Activated CD4-positive, alpha-beta T cell treated with anti-CD3 and anti-CD28 coated beads, Interleukin-10, Interleukin-2, amounts not matched to agents 100 ng/mL and 50 ng/mL, durations not matched to agents 16 hours and 8 hours (primary cell): Measurements from ENCODE around the gene ZC3H18.

Experiments used
- DNase-seq: peaks from one replicate; pipeline ENCODE4 v3.0.0-alpha.2; 2020

The ZC3H18 gene

DNA sequence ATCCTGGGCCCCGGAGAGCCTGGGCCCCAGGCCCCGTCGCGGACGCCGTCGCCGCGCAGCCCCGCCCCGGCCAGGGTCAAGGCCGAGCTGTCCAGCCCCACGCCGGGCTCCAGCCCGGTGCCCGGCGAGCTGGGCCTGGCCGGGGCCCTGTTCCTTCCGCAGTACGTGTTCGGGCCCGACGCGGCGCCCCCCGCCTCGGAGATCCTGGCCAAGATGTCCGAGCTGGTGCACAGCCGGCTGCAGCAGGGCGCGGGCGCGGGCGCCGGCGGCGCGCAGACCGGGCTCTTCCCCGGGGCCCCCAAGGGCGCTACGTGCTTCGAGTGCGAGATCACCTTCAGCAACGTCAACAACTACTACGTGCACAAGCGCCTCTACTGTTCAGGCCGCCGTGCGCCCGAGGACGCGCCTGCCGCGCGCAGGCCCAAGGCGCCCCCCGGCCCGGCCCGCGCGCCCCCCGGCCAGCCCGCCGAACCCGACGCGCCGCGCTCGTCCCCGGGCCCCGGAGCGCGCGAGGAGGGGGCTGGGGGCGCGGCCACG, 36.8 kb upstream of the ZC3H18 start:
- DNase-seq: no peak

DNA sequence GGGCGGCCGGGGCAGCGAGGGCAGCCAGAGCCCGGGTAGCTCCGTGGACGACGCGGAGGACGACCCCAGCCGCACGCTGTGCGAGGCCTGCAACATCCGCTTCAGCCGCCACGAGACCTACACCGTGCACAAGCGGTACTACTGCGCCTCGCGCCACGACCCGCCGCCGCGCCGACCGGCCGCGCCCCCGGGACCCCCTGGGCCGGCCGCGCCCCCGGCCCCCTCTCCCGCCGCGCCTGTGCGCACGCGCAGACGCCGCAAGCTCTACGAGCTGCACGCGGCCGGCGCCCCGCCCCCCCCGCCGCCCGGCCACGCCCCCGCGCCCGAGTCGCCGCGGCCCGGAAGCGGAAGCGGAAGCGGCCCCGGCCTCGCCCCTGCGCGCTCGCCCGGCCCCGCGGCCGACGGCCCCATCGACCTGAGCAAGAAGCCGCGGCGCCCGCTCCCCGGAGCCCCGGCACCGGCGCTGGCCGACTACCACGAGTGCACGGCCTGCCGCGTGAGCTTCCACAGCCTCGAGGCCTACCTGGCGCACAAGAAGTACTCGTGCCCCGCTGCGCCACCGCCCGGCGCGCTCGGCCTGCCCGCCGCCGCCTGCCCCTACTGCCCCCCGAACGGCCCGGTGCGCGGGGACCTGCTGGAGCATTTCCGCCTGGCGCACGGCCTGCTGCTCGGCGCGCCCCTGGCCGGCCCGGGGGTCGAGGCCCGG, 36.1 kb upstream of the ZC3H18 start:
- peak; percentile 88 for DNase-seq

DNA sequence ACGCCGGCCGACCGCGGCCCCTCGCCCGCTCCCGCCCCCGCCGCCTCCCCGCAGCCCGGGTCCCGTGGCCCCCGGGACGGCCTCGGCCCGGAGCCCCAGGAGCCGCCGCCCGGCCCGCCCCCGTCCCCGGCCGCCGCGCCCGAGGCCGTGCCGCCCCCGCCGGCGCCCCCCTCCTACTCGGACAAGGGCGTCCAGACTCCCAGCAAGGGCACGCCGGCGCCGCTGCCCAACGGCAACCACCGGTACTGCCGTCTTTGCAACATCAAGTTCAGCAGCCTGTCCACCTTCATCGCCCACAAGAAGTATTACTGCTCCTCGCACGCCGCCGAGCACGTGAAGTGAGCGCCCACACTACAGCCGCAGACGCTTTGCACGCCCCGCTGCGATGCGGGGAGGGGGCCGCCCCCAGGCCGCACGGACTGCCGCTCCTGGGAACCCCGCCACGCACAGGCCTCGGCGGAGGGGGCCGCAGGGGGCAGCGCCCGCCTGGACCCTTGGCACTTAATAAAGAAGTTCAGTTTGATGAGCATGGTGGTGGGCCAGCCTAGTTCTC, 35.5 kb upstream of the ZC3H18 start:
- DNase-seq: peak; percentile 42

DNA sequence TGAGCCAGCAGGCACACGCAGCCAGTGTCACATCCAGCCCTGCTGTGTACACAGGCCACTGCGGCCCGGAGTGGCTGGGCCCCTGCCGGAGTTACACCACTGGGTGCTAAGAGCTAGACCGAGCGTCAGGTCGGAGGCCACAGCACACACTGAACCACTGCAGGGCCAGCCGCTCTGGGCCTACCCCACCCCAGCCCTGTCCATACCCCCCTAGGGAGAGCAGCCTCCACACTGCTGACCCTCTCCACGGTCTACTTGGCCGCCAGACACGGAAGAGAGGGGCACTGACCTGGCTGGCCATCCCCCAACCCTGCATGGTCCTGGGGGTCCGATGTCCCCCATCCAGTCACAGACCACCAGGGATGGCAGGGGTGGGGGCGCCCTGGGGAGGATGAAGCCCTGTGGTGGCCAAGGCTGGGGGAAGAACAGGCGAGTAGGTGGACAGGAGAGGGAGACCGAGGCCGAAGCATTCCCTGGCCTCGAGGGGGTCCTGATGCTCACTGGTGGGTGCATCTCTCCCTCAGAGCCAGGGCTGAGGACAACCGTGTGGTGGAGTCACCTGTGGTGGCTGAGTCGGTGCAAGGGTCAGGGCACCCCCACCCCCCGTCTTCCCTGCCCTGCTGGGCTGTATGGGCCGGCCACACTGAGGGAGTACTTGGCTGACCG, 34.9 kb upstream of the ZC3H18 start:
- no peak for DNase-seq

DNA sequence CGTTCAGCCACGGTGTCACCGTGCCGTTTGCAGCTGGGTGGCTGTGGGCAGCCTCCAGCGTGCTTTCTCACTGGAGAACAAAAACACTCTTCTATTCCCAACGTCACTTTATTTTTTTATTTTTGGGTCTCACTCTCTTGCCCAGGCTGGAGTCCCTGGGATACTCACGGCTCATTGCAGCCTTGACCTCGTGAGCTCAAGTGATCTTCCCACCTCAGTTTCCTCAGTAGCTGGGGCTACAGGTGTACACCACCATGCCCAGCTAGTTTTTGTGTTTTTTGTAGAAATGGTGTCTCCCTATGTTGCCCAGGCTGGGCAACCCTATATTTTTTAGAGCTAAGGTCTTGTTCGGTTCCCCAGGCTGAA, 34.4 kb upstream of the ZC3H18 start:
- DNase-seq: no peak

DNA sequence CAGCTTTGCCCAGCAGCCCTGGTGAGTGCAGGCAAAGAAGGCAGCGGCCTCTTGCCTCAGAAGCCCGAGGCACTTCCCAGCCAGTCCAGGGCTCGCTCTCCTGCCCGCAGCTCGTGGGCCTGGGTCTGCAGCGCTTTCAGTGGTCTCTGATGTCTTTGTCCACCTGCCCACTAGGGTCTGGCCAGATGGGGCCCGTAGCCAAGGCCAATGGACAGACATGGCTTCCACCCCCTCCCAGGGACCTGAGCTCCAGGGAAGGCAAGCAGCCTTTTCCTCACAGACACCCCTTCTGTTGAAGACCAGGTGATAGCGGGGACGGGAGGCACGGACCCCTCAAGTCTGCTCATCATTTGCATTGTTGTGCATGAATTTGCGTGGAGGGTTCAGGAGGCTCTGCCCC, 33.7 kb upstream of the ZC3H18 start:
- no peak for DNase-seq

DNA sequence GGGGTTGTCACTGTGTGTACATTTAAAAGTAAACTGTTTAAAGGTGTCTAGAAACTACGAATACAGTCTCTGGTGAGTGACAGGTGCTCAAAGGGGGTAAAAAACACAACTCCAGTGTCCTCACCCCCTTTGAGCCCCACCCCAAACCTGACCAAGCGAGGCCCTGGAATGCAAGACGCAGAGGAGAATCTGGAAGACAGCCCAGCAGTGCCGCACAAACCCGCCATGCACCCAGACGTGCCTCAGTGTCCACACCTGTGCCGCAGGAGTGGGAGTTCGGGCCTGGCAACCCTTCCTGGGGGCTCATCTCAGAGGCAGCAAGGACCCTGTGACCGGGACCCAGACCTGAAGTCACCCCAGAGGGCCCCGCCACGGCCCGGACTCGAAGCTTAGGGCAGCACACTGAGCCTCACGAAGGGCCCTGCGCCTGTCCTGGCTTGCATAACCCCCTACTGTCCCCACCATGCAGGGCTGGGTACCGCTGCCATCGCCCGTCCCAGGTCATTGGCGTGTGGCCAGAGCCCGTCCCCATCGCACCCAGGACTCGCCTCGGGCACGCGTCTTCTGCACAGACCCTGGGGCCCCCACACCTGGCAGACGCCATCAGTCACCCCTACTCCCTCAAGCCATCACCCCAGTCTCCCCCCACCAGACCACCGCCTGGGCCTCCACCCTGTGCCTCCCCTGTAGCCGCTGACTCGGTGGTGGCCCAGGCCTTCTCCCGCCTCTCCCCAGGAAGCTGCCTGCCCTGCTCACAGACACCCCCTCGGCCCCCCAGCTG, 33.0 kb upstream of the ZC3H18 start:
- no peak for DNase-seq

DNA sequence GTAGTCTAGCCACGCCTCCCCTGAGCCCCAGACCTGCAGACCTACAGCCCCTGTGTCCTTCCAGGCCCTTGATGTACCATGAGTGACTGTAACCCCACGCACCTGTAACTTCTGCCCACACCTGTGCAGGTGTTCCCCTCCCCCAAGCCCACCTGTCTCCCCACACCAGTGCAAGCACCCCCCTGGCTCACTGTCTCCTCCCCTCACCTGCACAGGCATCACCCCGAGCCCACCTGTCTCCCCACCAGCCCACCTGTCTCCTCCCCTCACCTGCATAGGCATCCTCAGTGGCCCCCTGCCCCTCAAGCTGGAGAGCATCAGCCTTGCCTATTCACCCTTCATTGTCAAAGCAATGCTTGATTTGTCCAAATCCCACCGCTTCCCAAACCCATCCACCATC, 32.3 kb upstream of the ZC3H18 start:
- DNase-seq: no peak

DNA sequence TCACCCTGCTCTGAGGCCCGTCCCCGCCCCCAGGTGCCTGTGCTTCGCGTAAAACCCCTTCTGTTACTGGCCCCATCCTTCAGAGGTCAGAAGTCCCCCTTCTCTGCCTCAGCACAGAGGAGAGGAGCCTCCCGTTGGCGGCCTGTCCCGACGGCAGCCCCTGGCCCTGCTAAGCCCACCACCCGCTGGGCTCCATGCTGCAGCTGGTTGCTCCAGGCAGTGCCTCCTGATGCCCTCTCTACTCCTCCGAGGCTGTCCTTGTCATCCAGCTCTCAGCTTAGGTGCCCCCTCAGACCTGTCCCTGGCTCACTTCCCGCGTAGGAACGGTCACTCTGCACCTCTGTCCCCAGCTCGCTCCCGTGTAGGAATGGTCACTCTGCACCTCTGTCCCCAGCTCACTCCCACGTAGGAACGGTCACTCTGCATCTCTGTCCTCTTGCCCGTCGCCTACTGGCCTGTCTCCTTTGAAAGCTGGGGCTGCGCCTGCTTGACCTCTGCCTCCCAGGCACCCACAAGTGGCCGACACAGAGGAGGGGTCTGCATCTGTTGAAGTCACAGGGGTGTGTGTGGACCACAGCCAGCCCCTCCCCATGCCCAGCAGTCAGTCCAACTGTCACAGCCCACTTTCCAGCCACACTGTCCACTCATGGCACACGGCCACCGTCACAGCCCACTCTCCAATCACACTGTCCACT, 31.7 kb upstream of the ZC3H18 start:
- DNase-seq: no peak

DNA sequence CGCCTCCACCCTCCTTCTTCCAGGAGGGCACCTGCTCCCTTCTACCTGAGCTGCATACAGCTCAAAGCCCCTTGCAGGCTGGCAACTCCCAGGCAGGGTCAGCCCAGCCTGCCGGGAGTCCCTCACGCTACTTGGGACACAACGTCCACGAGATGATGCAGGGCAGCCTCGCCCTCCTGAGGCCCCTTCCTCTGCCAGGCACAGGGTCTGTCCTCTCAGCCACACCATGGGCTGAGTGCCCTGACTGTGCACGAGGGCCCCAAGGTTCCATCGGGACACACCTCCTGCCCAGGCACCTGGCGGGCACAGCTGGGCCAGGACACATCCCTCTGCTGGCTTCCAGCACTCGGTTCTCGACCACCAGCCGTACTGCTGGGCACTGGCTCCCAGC, 30.9 kb upstream of the ZC3H18 start:
- DNase-seq: no peak

DNA sequence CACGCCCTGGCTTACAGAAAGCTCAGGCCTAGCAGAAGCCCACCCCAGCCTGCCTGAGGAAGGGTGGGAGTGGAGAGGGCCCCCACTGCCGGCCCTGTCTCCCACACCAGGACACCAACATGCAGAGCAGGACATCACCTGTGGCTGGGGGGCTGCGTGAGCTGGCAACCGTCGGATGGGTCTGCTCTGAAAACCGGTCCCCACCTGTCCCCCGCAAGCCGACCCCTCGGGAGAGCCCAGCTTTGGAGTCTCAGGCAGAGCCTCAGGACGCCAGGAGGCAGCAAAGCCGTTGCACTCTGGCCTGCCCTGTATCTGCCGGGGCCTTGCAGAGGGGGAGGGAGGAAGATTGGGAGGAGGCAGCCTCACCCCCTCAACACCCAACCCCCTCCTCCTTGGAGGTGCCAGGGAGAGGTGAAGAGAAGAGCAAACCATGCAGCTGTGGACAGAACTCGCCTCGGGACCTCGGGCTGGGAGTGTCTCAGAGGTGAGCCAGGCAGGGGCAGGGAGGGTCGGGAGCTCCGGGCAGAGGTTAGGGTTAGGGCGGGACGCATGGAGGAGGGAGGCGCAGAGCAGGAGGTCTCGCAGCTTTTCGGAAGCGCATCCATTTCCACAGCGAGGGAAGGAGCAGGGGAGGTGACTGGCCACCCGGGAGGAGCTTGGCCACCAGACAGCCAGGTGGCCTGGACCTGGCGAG, 30.4 kb upstream of the ZC3H18 start:
- DNase-seq: no peak

DNA sequence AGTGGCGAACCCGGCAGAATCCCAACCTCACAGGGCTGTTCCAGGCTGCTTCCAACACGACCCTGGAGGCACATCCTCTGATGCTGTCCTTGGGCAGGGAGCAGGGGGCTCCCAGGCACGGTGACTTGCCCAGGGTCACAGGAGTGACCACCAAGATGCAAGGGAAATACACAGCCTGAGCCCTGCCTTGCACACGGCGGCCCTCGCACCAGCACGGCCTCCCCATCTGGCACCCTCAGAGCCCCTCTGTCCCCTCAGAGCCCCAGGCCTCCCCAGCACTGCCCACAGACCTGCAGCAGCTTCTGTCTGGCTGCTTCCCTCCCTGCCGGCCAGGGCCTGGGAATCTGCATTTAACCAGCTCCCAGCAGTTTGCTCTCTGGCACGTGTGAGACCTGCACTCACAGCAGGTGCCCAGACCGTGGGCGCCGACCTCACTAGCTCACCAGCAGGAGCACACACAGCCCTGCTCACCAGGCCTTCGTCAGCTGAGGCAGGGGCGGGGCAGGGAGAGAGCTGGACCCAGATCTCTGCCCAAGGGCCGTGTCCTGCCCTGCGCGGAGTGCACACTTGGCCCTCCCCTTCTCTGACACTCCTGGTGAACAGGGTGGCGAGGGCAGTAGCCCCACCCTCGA, 29.7 kb upstream of the ZC3H18 start:
- no peak for DNase-seq

DNA sequence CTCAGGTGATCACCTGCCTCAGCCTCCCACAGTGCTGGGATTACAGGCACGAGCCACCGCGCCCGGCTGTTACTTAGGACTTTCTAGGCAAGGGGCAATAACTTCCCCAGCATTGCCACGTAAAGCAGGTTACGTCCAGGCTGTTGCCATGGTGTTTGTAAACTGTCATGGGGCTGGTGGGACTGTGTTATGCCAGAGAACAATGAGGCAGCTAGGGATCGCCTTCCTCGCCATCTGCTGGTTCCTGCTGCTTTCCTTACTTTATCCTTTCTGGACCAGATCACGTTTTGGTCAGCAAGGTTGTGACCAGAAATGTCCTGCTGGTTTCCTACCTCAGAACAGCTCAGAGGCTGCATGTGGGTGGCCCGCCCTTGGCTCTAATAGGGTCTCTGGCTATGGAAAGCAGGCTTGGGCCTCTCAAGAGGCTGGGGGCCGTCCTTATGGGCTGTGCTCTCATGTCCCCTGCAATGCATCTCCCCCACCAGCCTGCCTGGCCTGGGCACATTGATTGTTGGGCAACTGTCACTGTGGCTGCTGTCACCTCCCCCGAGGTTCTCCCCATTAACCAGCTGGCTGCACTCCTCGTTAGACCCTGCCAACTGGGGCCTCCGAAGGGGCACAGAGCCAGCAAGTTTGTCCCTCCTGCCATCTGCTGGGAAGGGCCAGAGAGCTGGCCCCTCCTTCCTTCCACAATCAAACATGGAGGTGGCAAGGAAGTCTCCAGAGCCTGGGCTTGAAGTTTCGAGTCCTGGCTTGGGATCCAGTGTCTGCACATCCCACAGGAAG, 28.2 kb upstream of the ZC3H18 start:
- DNase-seq: no peak

DNA sequence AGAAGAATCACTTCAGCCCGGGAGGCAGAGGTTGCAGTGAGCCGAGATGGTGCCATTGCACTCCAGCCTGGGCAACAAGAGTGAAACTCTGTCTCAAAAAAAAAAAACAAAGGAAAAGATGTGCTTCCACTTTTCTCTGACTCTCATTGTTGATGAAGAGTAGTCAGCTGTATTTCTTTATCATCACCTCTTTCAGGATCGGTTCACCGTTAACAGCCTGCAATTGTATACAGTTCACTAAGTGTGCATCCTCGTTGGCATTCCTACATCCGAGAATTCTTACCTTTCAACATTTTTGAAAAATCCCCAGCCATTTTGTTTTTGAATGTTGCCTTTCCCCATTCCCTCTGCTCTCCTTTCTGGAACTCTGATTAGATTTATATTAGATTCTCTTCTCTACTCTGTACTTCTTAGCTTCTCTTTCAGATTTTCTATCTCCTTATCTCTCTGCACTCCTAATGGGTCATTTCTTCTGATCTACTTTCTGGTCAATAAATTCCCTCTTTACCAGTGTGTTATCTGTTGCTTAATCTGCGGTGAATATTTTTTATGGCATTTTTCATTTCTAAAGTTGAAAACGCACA, 26.9 kb upstream of the ZC3H18 start:
- DNase-seq: no peak

DNA sequence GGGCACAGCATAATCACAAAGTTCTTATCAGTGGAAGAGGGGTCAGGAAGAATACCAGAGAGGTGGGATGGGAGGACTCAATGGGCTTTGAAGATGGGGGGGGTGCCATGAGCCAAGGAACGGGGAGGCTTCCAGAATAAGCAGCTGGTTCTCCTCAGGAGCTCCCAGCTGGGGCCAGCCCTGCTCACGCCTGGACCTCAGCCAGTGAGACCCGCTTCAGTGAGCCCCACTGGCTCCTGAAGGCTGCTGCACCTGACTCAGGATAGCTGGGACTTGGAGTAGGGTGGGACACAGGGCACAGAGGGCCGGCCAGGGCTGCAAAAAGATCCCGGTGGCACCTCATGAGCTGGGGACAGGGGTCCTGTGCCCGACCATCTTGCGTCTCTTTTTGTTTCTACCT, 24.4 kb upstream of the ZC3H18 start:
- no peak for DNase-seq

DNA sequence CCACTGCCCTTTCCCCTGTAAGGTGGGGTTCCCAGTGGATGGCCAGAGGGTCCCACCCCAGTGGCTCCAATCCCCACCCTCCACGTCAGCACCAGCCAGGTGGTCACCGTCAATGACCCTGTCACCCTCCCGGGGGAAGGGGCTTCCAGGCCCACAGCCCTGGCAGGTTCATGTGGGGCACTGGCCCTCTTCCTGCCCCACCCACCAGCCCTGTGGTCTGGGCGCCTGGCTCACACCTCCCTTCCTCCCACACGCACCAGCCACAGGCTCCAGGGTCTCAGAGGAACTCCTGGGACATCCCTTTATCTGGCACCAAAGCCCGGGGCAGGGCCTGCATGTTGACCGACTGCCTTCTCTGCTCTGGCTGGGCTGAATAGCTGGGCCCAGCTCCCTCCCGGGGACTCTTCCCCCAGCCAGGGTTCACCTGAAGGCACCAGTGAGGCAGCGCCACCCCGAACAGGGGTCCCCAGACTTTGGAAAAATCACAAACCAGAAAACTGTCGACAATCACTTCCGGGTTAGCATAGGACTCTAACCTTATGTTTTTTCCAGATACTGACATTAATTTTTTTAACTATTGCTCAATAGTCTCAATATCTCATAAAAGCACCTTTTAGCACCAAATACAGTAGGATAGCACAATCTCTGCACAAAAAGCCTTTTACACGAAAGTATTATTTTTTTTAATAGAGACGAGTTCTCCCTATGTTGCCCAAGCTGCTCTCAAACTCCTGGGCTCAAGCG, 21.9 kb upstream of the ZC3H18 start:
- no peak for DNase-seq

DNA sequence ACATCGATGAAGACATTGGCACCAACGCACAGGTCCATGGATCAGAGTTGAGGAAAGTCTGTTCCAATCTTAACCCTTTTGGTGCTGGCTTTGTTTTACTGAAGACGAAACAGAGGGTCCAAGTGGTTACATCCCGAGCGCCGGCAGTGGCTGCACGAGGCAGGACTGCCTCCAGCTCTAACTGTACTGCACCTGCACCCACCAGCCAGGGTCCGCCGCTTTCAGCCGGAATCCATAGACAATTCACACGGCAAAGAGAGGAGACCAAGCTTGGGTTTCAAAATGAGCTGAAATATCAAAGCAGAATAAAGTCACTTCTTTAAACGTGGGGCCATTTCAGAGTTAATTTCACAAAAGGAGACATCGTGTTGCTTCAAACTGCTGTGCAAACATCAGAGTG, 21.2 kb upstream of the ZC3H18 start:
- DNase-seq: no peak

DNA sequence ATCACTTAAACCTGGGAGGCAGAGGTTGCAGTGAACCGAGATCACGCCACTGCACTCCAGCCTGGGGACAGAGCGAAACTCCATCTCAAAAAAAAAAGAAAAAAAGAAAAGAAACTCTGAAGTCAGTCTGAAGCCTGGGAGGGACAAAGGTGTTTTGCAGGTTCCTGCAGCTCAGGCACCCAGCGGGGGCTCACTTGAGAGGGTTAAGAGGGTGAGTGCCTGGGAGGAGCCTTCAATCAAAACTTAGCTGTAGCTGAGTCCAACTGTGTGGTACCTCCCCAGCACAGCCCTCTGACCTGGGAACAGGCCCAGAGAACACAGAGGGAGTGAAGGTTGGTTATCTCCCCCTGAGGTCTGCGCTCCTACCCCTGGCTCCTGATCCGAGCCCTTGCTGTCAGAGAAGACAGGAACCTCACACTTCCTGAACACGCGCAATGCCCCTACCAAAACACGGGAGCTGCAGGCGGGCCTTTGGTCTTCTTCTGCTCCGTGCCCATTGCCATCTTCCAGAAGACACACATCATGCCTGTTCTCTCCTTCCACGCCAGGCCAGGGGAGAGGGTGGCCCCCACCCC, 20.4 kb upstream of the ZC3H18 start:
- no peak for DNase-seq

DNA sequence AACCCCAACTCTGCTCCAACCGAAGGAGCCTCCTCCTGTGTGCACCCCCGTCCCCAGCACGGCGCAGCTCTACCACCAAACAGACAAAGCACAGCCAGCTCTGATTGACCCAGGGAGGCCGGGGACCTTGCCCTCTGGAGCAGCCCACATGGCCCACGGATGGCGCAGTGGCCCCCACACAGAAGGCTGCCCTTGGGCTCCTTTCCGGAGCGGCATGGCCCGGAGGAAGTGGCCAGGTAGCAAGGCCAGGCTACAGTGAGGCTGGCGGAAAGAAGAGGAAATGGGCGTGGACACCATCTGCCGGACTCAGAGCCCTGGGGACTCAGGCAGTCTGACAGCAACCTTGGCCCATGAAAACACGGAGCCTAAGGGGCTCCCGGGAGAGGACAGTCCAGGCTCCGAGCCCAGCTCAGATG, 19.9 kb upstream of the ZC3H18 start:
- DNase-seq: no peak

DNA sequence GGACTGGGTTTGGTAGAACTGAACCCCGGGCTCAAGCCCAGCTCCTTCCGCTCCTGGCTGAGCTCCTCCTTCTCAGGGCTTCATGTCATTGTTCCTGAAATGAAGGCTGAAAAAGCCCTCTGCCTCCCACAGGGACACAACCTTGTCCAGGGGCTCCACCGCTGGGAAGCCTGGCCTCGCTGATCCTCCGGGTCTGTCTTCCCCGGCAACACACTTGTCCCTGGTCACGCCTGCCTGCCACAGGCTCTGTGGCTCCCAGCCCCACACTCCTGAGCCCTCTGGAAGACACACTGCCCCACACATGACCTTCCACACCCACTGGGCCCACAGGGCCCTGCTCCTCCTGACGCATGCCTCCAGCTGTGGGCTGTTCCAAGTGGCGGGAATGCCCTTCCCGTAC, 18.0 kb upstream of the ZC3H18 start:
- DNase-seq: no peak
